ENCODE results near the gene HEATR5A.
A peak's percentile ranks its signal among the peaks of the same experiment; 100 is the strongest.

The HEATR5A gene

GRCh38 chr14:31425905-31426304 is 5.6 kb upstream of the HEATR5A start:
- DNase-seq (ENCODE audit: low read depth) = no peak

- no peak for DNase-seq (ENCODE audit: low read depth)
Observed at GRCh38 chr14:31421200-31421599, 850 bp upstream of the HEATR5A start.

GRCh38 chr14:31419967-31420318 is 407 bp downstream of the HEATR5A start:
- DNase-seq (ENCODE audit: low read depth) = peak; percentile 3

GRCh38 chr14:31419179-31419966 is 977 bp downstream of the HEATR5A start:
- DNase-seq (ENCODE audit: low read depth) = no peak

- no peak for DNase-seq (ENCODE audit: low read depth)
Observed at GRCh38 chr14:31418440-31418839, 1.9 kb downstream of the HEATR5A start.

GRCh38 chr14:31414190-31414833 is 6.0 kb downstream of the HEATR5A start:
- DNase-seq (ENCODE audit: low read depth) = no peak

- no peak for DNase-seq (ENCODE audit: low read depth)
Observed at GRCh38 chr14:31411218-31411727, 9.1 kb downstream of the HEATR5A start.

GRCh38 chr14:31410048-31410650 is 10.2 kb downstream of the HEATR5A start:
- DNase-seq (ENCODE audit: low read depth) = no peak

GRCh38 chr14:31408421-31408820 is 11.9 kb downstream of the HEATR5A start:
- no peak for DNase-seq (ENCODE audit: low read depth)

GRCh38 chr14:31405599-31406232 is 14.6 kb downstream of the HEATR5A start:
- DNase-seq (ENCODE audit: low read depth) = no peak

GRCh38 chr14:31405106-31405505 is 15.2 kb downstream of the HEATR5A start:
- DNase-seq (ENCODE audit: low read depth) = no peak

- DNase-seq (ENCODE audit: low read depth) = no peak
Observed at GRCh38 chr14:31403707-31404106, 16.6 kb downstream of the HEATR5A start.

GRCh38 chr14:31402764-31403439 is 17.4 kb downstream of the HEATR5A start:
- DNase-seq (ENCODE audit: low read depth) = no peak

- no peak for DNase-seq (ENCODE audit: low read depth)
Observed at GRCh38 chr14:31401369-31401932, 18.9 kb downstream of the HEATR5A start.

GRCh38 chr14:31400031-31400638 is 20.2 kb downstream of the HEATR5A start:
- no peak for DNase-seq (ENCODE audit: low read depth)

GRCh38 chr14:31395572-31396205 is 24.7 kb downstream of the HEATR5A start:
- DNase-seq (ENCODE audit: low read depth) = no peak

- no peak for DNase-seq (ENCODE audit: low read depth)
Observed at GRCh38 chr14:31395119-31395518, 25.2 kb downstream of the HEATR5A start.

GRCh38 chr14:31391977-31392503 is 28.3 kb downstream of the HEATR5A start:
- no peak for DNase-seq (ENCODE audit: low read depth)

GRCh38 chr14:31391473-31391872 is 28.9 kb downstream of the HEATR5A start:
- DNase-seq (ENCODE audit: low read depth) = no peak

- no peak for DNase-seq (ENCODE audit: low read depth)
Observed at GRCh38 chr14:31389946-31390345, 30.4 kb downstream of the HEATR5A start.

All from activated T-cell treated with anti-CD3 and anti-CD28 coated beads for 1 hour (primary cell).